Cortex of kidney (tissue), 1 donor: ENCODE results near the gene BANP.
"Not testable (repeated sequence)": the region's sequence is repeated elsewhere in the genome, so short reads cannot be mapped to it uniquely, and the experiment has no call there.

ENCODE experiments used
- DNase-seq: peaks from one replicate; lab custom pipeline; 2025; lab: John Stamatoyannopoulos, UW

Gene BANP

GRCh38 chr16:88088611-88089010 is 137.4 kb downstream of the BANP start:
- DNase-seq, result not testable (repeated sequence)

- not testable (repeated sequence) for DNase-seq
Measured at GRCh38 chr16:88089071-88089470, 137.8 kb downstream of the BANP start.

- DNase-seq, result not testable (repeated sequence)
Measured at GRCh38 chr16:88089632-88090376, 138.6 kb downstream of the BANP start.

GRCh38 chr16:88090377-88091175 is 139.3 kb downstream of the BANP start:
- not testable (repeated sequence) for DNase-seq

- not testable (repeated sequence) for DNase-seq
Measured at GRCh38 chr16:88091221-88091971, 140.2 kb downstream of the BANP start.

GRCh38 chr16:88091972-88092302 is 140.7 kb downstream of the BANP start:
- not testable (repeated sequence) for DNase-seq

GRCh38 chr16:88092791-88093555 is 141.7 kb downstream of the BANP start:
- not testable (repeated sequence) for DNase-seq

- DNase-seq, result not testable (repeated sequence)
Measured at GRCh38 chr16:88093556-88094252, 142.5 kb downstream of the BANP start.

GRCh38 chr16:88094253-88094575 is 143.0 kb downstream of the BANP start:
- DNase-seq, result not testable (repeated sequence)

GRCh38 chr16:88094900-88095299 is 143.7 kb downstream of the BANP start:
- DNase-seq, result not testable (repeated sequence)

GRCh38 chr16:88096659-88097058 is 145.4 kb downstream of the BANP start:
- DNase-seq, result not testable (repeated sequence)

- not testable (repeated sequence) for DNase-seq
Measured at GRCh38 chr16:88098731-88099562, 147.7 kb downstream of the BANP start.

GRCh38 chr16:88099563-88099890 is 148.3 kb downstream of the BANP start:
- DNase-seq, result no peak

GRCh38 chr16:88099956-88100355 is 148.7 kb downstream of the BANP start:
- not testable (repeated sequence) for DNase-seq

GRCh38 chr16:88100801-88101622 is 149.8 kb downstream of the BANP start:
- DNase-seq, result not testable (repeated sequence)

- DNase-seq, result not testable (repeated sequence)
Measured at GRCh38 chr16:88101623-88102105, 150.4 kb downstream of the BANP start.

- DNase-seq, result no peak
Measured at GRCh38 chr16:88102597-88102996, 151.4 kb downstream of the BANP start.

GRCh38 chr16:88103011-88103410 is 151.8 kb downstream of the BANP start:
- DNase-seq, result no peak

GRCh38 chr16:88103581-88104188 is 152.5 kb downstream of the BANP start:
- DNase-seq, result no peak
